OCI-LY7 (cell line): Measurements from ENCODE around the gene PRCC. TPM values are rescaled to one million over a fixed set of nuclear protein-coding genes. Genes with fewer than 3 reads are reported as not detected.
A peak's percentile ranks its signal among the peaks of the same experiment; 100 is the strongest.

Experiments used
- BruUV-seq: library from RNA; stranded (reverse); fragments of 400-500 nt; replicated peaks from 2 replicates; lab custom pipeline; 2021; lab: Mats Ljungman, UMichigan
- CTCF ChIA-PET: fragments of 300-600 bp; sonication (Branson Sonifier 250); formaldehyde crosslinking; loops from one replicate; lab custom pipeline; 2022; ENCODE audit warnings: antibody characterized with exemption; ENCODE audit not compliant: unreplicated experiment; lab: Charles Lee
- POLR2A ChIA-PET: fragments of 300-600 bp; sonication (Branson Sonifier 250); formaldehyde crosslinking; loops from one replicate; lab custom pipeline; 2022; ENCODE audit warnings: antibody characterized with exemption; lab: Charles Lee
- DNase-seq: peaks from one replicate; pipeline ENCODE4 v3.0.0-alpha.2; 2015; ENCODE audit warnings: low spot score
- H2AFZ ChIP-seq: fragments of 200-600 bp; sonication (generic), shearing (Covaris generic); 2 replicates; pipeline ENCODE4 v1.6.1; 2014; ENCODE audit warnings: mild to moderate bottlenecking, antibody characterized with exemption, low read length, moderate library complexity
- H3K27ac ChIP-seq: fragments of 200-600 bp; sonication (generic); 2 replicates; pipeline ENCODE4 v1.5.1; 2014; ENCODE audit warnings: mixed run types, low read depth, mild to moderate bottlenecking, moderate library complexity, low read length, inconsistent platforms; ENCODE audit not compliant: poor library complexity, severe bottlenecking
- H3K36me3 ChIP-seq: fragments of 200-600 bp; sonication (generic); 2 replicates; pipeline ENCODE4 v1.6.1; 2014; ENCODE audit warnings: mild to moderate bottlenecking, antibody characterized with exemption, low read length, moderate library complexity, mixed read lengths; ENCODE audit not compliant: insufficient read depth
- H3K4me1 ChIP-seq: fragments of 200-600 bp; sonication (generic); 2 replicates; pipeline ENCODE4 v1.5.1; 2014; ENCODE audit warnings: mild to moderate bottlenecking, low read length; ENCODE audit not compliant: insufficient read depth, poor library complexity, severe bottlenecking
- H3K4me2 ChIP-seq: fragments of 200-600 bp; sonication (generic); 2 replicates; pipeline ENCODE4 v1.6.1; 2014; ENCODE audit warnings: mild to moderate bottlenecking, low read length
- H3K4me3 ChIP-seq: fragments of 200-600 bp; sonication (generic); 2 replicates; pipeline ENCODE4 v1.5.1; 2014; ENCODE audit warnings: mild to moderate bottlenecking, low read depth, low read length; ENCODE audit not compliant: poor library complexity, severe bottlenecking
- H3K79me2 ChIP-seq: fragments of 200-600 bp; sonication (generic); 2 replicates; pipeline ENCODE4 v1.6.1; 2016; ENCODE audit warnings: low read depth, mild to moderate bottlenecking, low read length, moderate library complexity, mixed read lengths; ENCODE audit not compliant: insufficient read depth
- H3K9me2 ChIP-seq: fragments of 200-600 bp; sonication (generic); 2 replicates; pipeline ENCODE4 v1.6.1; 2016; ENCODE audit warnings: mild to moderate bottlenecking, low read length, mixed read lengths; ENCODE audit not compliant: insufficient read depth
- H3K9me3 ChIP-seq: fragments of 200-600 bp; sonication (generic); 2 replicates; pipeline ENCODE4 v1.6.1; 2014; ENCODE audit warnings: mild to moderate bottlenecking, mixed run types, low read length, mixed read lengths
- H4K20me1 ChIP-seq: fragments of 200-600 bp; sonication (generic); 2 replicates; pipeline ENCODE4 v1.6.1; 2014; ENCODE audit warnings: mild to moderate bottlenecking, antibody characterized with exemption, low read length, moderate library complexity, mixed read lengths; ENCODE audit not compliant: insufficient read depth
- EZH2phosphoT487 ChIP-seq: fragments of 200-600 bp; sonication (generic); IDR thresholded peaks from 2 replicates; pipeline ENCODE4 v1.6.1; 2018; ENCODE audit warnings: low read depth, borderline replicate concordance, mild to moderate bottlenecking, mixed run types, antibody characterized with exemption, low read length, moderate library complexity, mixed read lengths
- intact Hi-C: fragments of 100-400 bp; cut with micrococcal nuclease; formaldehyde crosslinking; loops from one replicate; pipeline ENCODE4 v1.10.0; 2022; ENCODE audit not compliant: unreplicated experiment
- total RNA-seq, 2 experiments: library from RNA; depleted of rRNA in 1 of 2; stranded (reverse); fragments of >200 nt in 1 of 2; shearing (Covaris generic) in 1 of 2; gene quantifications; 2 replicates each; pipeline ENCODE4 v1.2.3, GENCODE V29; 2014 to 2022
- TF ChIP-seq, protein P1 (sequence below): fragments of 200-600 bp; sonication (generic); conservative IDR thresholded peaks from 2 replicates; pipeline ENCODE4 v1.5.1; 2014; ENCODE audit warnings: mild to moderate bottlenecking, antibody characterized with exemption, low read length, moderate library complexity, mixed read lengths

PRCC gene
- total RNA-seq, 2 experiments from 2014 or later, result 54.0 to 82.9 TPM

DNA sequence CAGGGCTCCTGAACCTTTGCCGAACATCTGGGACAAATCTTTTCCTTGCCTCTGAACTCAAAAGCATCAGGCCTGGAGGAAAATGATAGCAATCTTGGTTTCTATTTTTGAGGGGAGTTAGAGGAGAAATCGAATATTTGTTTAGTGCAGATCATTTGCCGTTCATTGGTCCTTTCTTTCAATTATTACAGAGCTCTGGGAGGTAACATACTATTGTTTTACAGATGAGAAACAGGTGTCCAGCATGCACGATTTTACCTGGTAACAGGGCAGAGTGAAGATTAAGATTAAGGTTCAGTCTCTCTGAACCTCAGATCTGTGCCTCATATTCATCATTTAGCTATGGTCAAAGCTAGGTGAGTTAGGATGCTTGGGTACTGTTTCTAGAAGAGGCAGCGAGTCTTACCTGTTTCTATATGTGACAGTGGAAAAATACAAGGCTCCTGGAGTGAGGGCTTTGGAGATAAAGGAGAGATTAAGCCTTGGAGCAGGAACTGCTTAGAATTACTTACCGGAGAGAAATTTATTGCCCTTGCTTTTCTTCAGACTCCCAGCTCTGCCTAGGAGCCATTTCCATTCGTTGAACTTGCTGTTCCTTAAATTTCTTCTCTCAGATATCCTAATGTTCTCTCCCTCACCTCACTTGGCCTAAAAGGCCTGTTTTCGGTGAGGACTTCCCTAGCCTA lies 1.4 kb downstream of the PRCC start:
- H3K4me3 ChIP-seq, result peak overlapping the region; percentile 89
- H3K4me1 ChIP-seq, result peaks cover 24% of the 10 kb centered on the region
- peak overlapping the region; percentile 98 for H3K4me2 ChIP-seq
- DNase-seq, result no peak
- H3K9me2 ChIP-seq, result no peaks in the 10 kb centered on the region
- peaks cover 23% of the 10 kb centered on the region for H4K20me1 ChIP-seq
- H3K36me3 ChIP-seq, result peaks cover 46% of the 10 kb centered on the region
- H2AFZ ChIP-seq, result no peak overlapping the region
- CTCF ChIA-PET, result no interaction called here
- BruUV-seq, result no TSS peak
- POLR2A ChIA-PET, result interaction anchor here (1.1 to 1.4 kb wide), 3 partner anchors 10 to 28 kb away, joined by 4 to 7 read pairs (median 4); partner anchors contain the start of gene MRPL24
- peak overlapping the region; percentile 64 for H3K27ac ChIP-seq
- H3K79me2 ChIP-seq, result peaks cover 72% of the 10 kb centered on the region
- no peaks in the 10 kb centered on the region for H3K9me3 ChIP-seq
- intact Hi-C loops, result no loop called here
- TF ChIP-seq, protein P1, sequence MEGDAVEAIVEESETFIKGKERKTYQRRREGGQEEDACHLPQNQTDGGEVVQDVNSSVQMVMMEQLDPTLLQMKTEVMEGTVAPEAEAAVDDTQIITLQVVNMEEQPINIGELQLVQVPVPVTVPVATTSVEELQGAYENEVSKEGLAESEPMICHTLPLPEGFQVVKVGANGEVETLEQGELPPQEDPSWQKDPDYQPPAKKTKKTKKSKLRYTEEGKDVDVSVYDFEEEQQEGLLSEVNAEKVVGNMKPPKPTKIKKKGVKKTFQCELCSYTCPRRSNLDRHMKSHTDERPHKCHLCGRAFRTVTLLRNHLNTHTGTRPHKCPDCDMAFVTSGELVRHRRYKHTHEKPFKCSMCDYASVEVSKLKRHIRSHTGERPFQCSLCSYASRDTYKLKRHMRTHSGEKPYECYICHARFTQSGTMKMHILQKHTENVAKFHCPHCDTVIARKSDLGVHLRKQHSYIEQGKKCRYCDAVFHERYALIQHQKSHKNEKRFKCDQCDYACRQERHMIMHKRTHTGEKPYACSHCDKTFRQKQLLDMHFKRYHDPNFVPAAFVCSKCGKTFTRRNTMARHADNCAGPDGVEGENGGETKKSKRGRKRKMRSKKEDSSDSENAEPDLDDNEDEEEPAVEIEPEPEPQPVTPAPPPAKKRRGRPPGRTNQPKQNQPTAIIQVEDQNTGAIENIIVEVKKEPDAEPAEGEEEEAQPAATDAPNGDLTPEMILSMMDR, result no peak
- no peak for TF ChIP-seq EZH2phosphoT487

GRCh38 chr1:156772222-156772621 lies 4.9 kb downstream of the PRCC start:
- H2AFZ ChIP-seq, result no peak overlapping the region
- no peak for DNase-seq
- POLR2A ChIA-PET, result interaction anchor here (0.6 to 1.2 kb wide), 2 partner anchors 9 to 12 kb away, joined by 3 to 4 read pairs; no protein-coding TSS in a partner anchor
- peaks cover 87% of the 10 kb centered on the region for H3K79me2 ChIP-seq
- BruUV-seq, result no TSS peak
- H3K9me3 ChIP-seq, result no peaks in the 10 kb centered on the region
- H3K4me3 ChIP-seq, result no peak overlapping the region
- no peak for TF ChIP-seq EZH2phosphoT487
- TF ChIP-seq, protein P1, result no peak
- CTCF ChIA-PET, result no interaction called here
- H3K4me2 ChIP-seq, result peak overlapping the region; percentile 6; the same call in 1 of the 2 replicates
- H3K36me3 ChIP-seq, result peaks cover 57% of the 10 kb centered on the region
- intact Hi-C loops, result no loop called here
- H3K4me1 ChIP-seq, result peaks cover 22% of the 10 kb centered on the region
- H3K9me2 ChIP-seq, result no peaks in the 10 kb centered on the region
- H4K20me1 ChIP-seq, result peaks cover 25% of the 10 kb centered on the region
- H3K27ac ChIP-seq, result no peak overlapping the region
